AG10803 (cell line): ENCODE results near the gene ZMAT2.
"Not testable (repeated sequence)": the region's sequence is repeated elsewhere in the genome, so short reads cannot be mapped to it uniquely, and the experiment has no call there.

Source experiments
- DNase-seq: peaks from one replicate; pipeline ENCODE4 v3.0.0; 2010; ENCODE audit warnings: low read depth
- H3K4me3 ChIP-seq: 2 replicates; pipeline ENCODE4 v1.5.1; 2011; ENCODE audit warnings: mild to moderate bottlenecking, low read length, control low read depth
- CTCF ChIP-seq: conservative IDR thresholded peaks from 2 replicates; pipeline ENCODE4 v1.5.1; 2011; ENCODE audit warnings: mild to moderate bottlenecking, low read length, control low read depth, inconsistent platforms

The ZMAT2 gene

GRCh38 chr5:140711794-140712193 is 11.5 kb downstream of the ZMAT2 start:
- no peak for DNase-seq
- TF ChIP-seq CTCF = no peak
- H3K4me3 ChIP-seq = no peak overlapping the region

- H3K4me3 ChIP-seq = no peak overlapping the region
- TF ChIP-seq CTCF = no peak
- no peak for DNase-seq
Observed at GRCh38 chr5:140713562-140714094, 13.4 kb downstream of the ZMAT2 start.

- not testable (repeated sequence) for DNase-seq, H3K4me3 ChIP-seq
Observed at GRCh38 chr5:140716238-140716637, 16.0 kb downstream of the ZMAT2 start.

GRCh38 chr5:140718266-140718592 is 18.0 kb downstream of the ZMAT2 start:
- TF ChIP-seq CTCF = no peak
- no peak overlapping the region for H3K4me3 ChIP-seq
- DNase-seq = no peak

- not testable (repeated sequence) for H3K4me3 ChIP-seq, DNase-seq
Observed at GRCh38 chr5:140720738-140721137, 20.5 kb downstream of the ZMAT2 start.

GRCh38 chr5:140721395-140721794 is 21.1 kb downstream of the ZMAT2 start:
- not testable (repeated sequence) for DNase-seq, H3K4me3 ChIP-seq

- DNase-seq = peak; percentile 89
- no peak for TF ChIP-seq CTCF
- peak overlapping the region; percentile 59 for H3K4me3 ChIP-seq
Observed at GRCh38 chr5:140725799-140726471, 25.7 kb downstream of the ZMAT2 start.

GRCh38 chr5:140733098-140733497 is 32.9 kb downstream of the ZMAT2 start:
- no peak overlapping the region for H3K4me3 ChIP-seq
- no peak for DNase-seq
- TF ChIP-seq CTCF = no peak

- DNase-seq = peak; percentile 35
- peak; percentile 51 for TF ChIP-seq CTCF
- no peak overlapping the region for H3K4me3 ChIP-seq
Observed at GRCh38 chr5:140734354-140734753, 34.1 kb downstream of the ZMAT2 start.
